Astrocyte (in vitro differentiated cells and primary cell): ENCODE results near the gene CORO2B. TPM values are rescaled to one million over a fixed set of nuclear protein-coding genes. Genes with fewer than 3 reads are reported as not detected.

Source experiments
- DNase-seq: peaks from one replicate; pipeline ENCODE4 v3.0.0-alpha.2; 2010; ENCODE audit warnings: low read depth
- FAIRE-seq: peaks from 2 replicates; lab custom pipeline; 2011; peaks lifted over from hg19 to GRCh38; lab: Jason Lieb, UNC
- H2AFZ ChIP-seq: 2 replicates; pipeline ENCODE4 v1.6.0; 2012; ENCODE audit warnings: low read depth, low read length, inconsistent platforms
- H3K27ac ChIP-seq: 2 replicates; pipeline ENCODE4 v1.5.1; 2011; ENCODE audit warnings: low read depth, low read length, inconsistent platforms
- H3K27me3 ChIP-seq: 2 replicates; pipeline ENCODE4 v1.6.0; 2011; ENCODE audit warnings: low read length, inconsistent platforms; ENCODE audit not compliant: insufficient read depth
- H3K36me3 ChIP-seq: 2 replicates; pipeline ENCODE4 v1.5.1; 2011; ENCODE audit warnings: low read length, inconsistent platforms; ENCODE audit not compliant: insufficient read depth
- H3K4me1 ChIP-seq: 2 replicates; pipeline ENCODE4 v1.5.1; 2011; ENCODE audit warnings: low read length, inconsistent platforms; ENCODE audit not compliant: insufficient read depth
- H3K4me2 ChIP-seq: 2 replicates; pipeline ENCODE4 v1.6.0; 2012; ENCODE audit warnings: low read length, inconsistent platforms
- H3K4me3 ChIP-seq: 2 replicates; pipeline ENCODE4 v1.5.1; 2011; ENCODE audit warnings: low read depth, mild to moderate bottlenecking, low read length, inconsistent platforms; ENCODE audit not compliant: insufficient read depth
- H3K79me2 ChIP-seq: 2 replicates; pipeline ENCODE4 v1.6.0; 2012; ENCODE audit warnings: mild to moderate bottlenecking, low read length, inconsistent platforms; ENCODE audit not compliant: insufficient read depth
- H3K9ac ChIP-seq: 2 replicates; pipeline ENCODE4 v1.6.0; 2012; ENCODE audit warnings: mild to moderate bottlenecking, low read length, inconsistent platforms
- H3K9me3 ChIP-seq: 2 replicates; pipeline ENCODE4 v1.5.1; 2012; ENCODE audit warnings: low read depth, mild to moderate bottlenecking, low read length, inconsistent platforms; ENCODE audit not compliant: insufficient read depth
- H4K20me1 ChIP-seq: 2 replicates; pipeline ENCODE4 v1.6.0; 2012; ENCODE audit warnings: low read length, inconsistent platforms; ENCODE audit not compliant: insufficient read depth
- H3K27ac Mint-ChIP-seq: one replicate; pipeline ENCODE4 v1.8.0; 2021; ENCODE audit warnings: mild to moderate bottlenecking, mixed read lengths; ENCODE audit not compliant: unreplicated experiment
- H3K27me3 Mint-ChIP-seq: one replicate; pipeline ENCODE4 v1.8.0; 2021; ENCODE audit warnings: low read depth, mixed read lengths; ENCODE audit not compliant: unreplicated experiment
- H3K36me3 Mint-ChIP-seq: one replicate; pipeline ENCODE4 v1.8.0; 2021; ENCODE audit warnings: low read depth, mixed read lengths; ENCODE audit not compliant: unreplicated experiment
- H3K4me1 Mint-ChIP-seq: one replicate; pipeline ENCODE4 v1.8.0; 2021; ENCODE audit warnings: low read depth, mixed read lengths; ENCODE audit not compliant: unreplicated experiment
- H3K4me3 Mint-ChIP-seq: one replicate; pipeline ENCODE4 v1.8.0; 2021; ENCODE audit warnings: mild to moderate bottlenecking, moderate library complexity, mixed read lengths; ENCODE audit not compliant: unreplicated experiment
- H3K9me3 Mint-ChIP-seq: one replicate; pipeline ENCODE4 v1.8.0; 2021; ENCODE audit warnings: mild to moderate bottlenecking, mixed read lengths; ENCODE audit not compliant: unreplicated experiment
- CTCF ChIP-seq: IDR thresholded peaks from 2 replicates; pipeline ENCODE4 v1.5.1; 2011; ENCODE audit warnings: low read depth, mild to moderate bottlenecking, inconsistent platforms, low read length, moderate library complexity; ENCODE audit not compliant: insufficient read depth
- EZH2 ChIP-seq: IDR thresholded peaks from 2 replicates; pipeline ENCODE4 v1.6.1; 2012; ENCODE audit warnings: mild to moderate bottlenecking, low read length, inconsistent platforms; ENCODE audit not compliant: insufficient read depth
- total RNA-seq: library from RNA; stranded (reverse); gene quantifications from 2 replicates; pipeline ENCODE4 v1.2.1, GENCODE V29; 2021

Gene CORO2B
- total RNA-seq, 1 donor from 2014 or later = 7.4 TPM

GRCh38 chr15:68556139-68556990 lies 22.4 kb upstream of the CORO2B start:
- H3K9me3 ChIP-seq = no peaks in the 10 kb centered on the region
- no peaks in the 10 kb centered on the region for H3K36me3 Mint-ChIP-seq
- H3K9ac ChIP-seq = no peak overlapping the region
- H3K4me1 ChIP-seq = peaks cover 13% of the 10 kb centered on the region
- no peak for TF ChIP-seq CTCF
- TF ChIP-seq EZH2 = no peak
- FAIRE-seq (no peak), DNase-seq (no peak)
- no peak overlapping the region for H3K4me3 Mint-ChIP-seq
- H3K27me3 ChIP-seq = no peaks in the 10 kb centered on the region
- no peaks in the 10 kb centered on the region for H3K9me3 Mint-ChIP-seq
- no peak overlapping the region for H3K4me2 ChIP-seq
- peaks cover 38% of the 10 kb centered on the region for H3K27me3 Mint-ChIP-seq
- H3K36me3 ChIP-seq = no peaks in the 10 kb centered on the region
- H3K27ac Mint-ChIP-seq = no peak overlapping the region
- no peaks in the 10 kb centered on the region for H4K20me1 ChIP-seq
- no peak overlapping the region for H2AFZ ChIP-seq
- peaks cover 24% of the 10 kb centered on the region for H3K4me1 Mint-ChIP-seq
- no peak overlapping the region for H3K4me3 ChIP-seq
- H3K27ac ChIP-seq = no peak overlapping the region
- H3K79me2 ChIP-seq = no peaks in the 10 kb centered on the region

GRCh38 chr15:68557469-68558317 lies 21.1 kb upstream of the CORO2B start:
- TF ChIP-seq CTCF = no peak
- TF ChIP-seq EZH2 = no peak
- Mint-ChIP-seq H3K4me1 (peaks cover 19% of the 10 kb centered on the region), H3K27ac (no peak overlapping the region)

More at GRCh38 chr15:68557469-68558317, 21.1 kb upstream of the CORO2B start:
- H4K20me1 ChIP-seq = no peaks in the 10 kb centered on the region
- FAIRE-seq = no peak
- no peak overlapping the region for H3K27ac ChIP-seq
- no peak overlapping the region for H3K4me3 ChIP-seq
- peaks cover 5% of the 10 kb centered on the region for H3K4me1 ChIP-seq
- no peaks in the 10 kb centered on the region for H3K36me3 ChIP-seq
- Mint-ChIP-seq H3K27me3 (peaks cover 42% of the 10 kb centered on the region), H3K36me3 (no peaks in the 10 kb centered on the region), H3K9me3 (no peaks in the 10 kb centered on the region), H3K4me3 (no peak overlapping the region)
- H2AFZ ChIP-seq = no peak overlapping the region
- no peak overlapping the region for H3K4me2 ChIP-seq
- DNase-seq = no peak
- H3K9ac ChIP-seq = no peak overlapping the region
- no peaks in the 10 kb centered on the region for H3K27me3 ChIP-seq
- H3K9me3 ChIP-seq = no peaks in the 10 kb centered on the region
- H3K79me2 ChIP-seq = no peaks in the 10 kb centered on the region
